Vagina (tissue), 2 donors: ENCODE results near the gene NPC1L1. TPM values are rescaled to one million over a fixed set of nuclear protein-coding genes. Genes with fewer than 3 reads are reported as not detected.

Experiments
- DNase-seq, 2 donors: peaks; one replicate each; pipeline ENCODE4 v3.0.0-alpha.2; 2017; ENCODE audit errors: extremely low spot score in 2 of 2
- H3K27ac ChIP-seq: fragments of 200-600 bp; sonication (generic); one replicate; pipeline ENCODE4 v1.5.1; 2019
- H3K27me3 ChIP-seq: fragments of 200-600 bp; sonication (generic); one replicate; pipeline ENCODE4 v1.5.1; 2019
- H3K36me3 ChIP-seq, 2 donors: fragments of 200-600 bp; sonication (generic); one replicate each; pipeline ENCODE4 v1.5.1; 2017 to 2019
- H3K4me1 ChIP-seq: fragments of 200-600 bp; sonication (generic); one replicate; pipeline ENCODE4 v1.5.1; 2019
- H3K4me3 ChIP-seq, 2 donors: fragments of 200-600 bp; sonication (generic); 1 replicate in 1 of 2; 2 replicates in 1 of 2; pipeline ENCODE4 v1.5.1; 2016 to 2019
- H3K9me3 ChIP-seq: fragments of 200-600 bp; sonication (generic); one replicate; pipeline ENCODE4 v1.5.1; 2019
- POLR2A ChIP-seq, 2 donors: fragments of 450-650 bp; IDR thresholded peaks; one replicate each; pipeline ENCODE4 v1.6.1; 2017; ENCODE audit warnings: antibody characterized with exemption in 2 of 2, mild to moderate bottlenecking in 2 of 2, moderate library complexity in 2 of 2
- POLR2AphosphoS5 ChIP-seq, 2 donors: sonication (generic); formaldehyde crosslinking; IDR thresholded peaks; one replicate each; pipeline ENCODE4 v1.9.0; 2017; ENCODE audit warnings: antibody characterized with exemption in 2 of 2, mild to moderate bottlenecking in 2 of 2, low read depth in 1 of 2; ENCODE audit not compliant: insufficient read depth in 1 of 2
- intact Hi-C: fragments of 100-400 bp; cut with DNase I; formaldehyde crosslinking; loops from one replicate; pipeline ENCODE4 v1.15.1; 2023
- total RNA-seq: library from RNA; depleted of rRNA; stranded (reverse); fragments of >200 nt; gene quantifications from one replicate; pipeline ENCODE4 v1.2.3, GENCODE V29; 2016
- TF ChIP-seq, protein P1 (sequence below), 3 experiments: fragments of 450-650 bp in 2 of 3; fragments of 200-600 bp in 1 of 3; sonication (generic) in 1 of 3; IDR thresholded peaks; one replicate each; pipeline ENCODE4 v1.5.1; 2017 to 2019; ENCODE audit warnings: antibody characterized with exemption in 3 of 3, mild to moderate bottlenecking in 2 of 3, moderate library complexity in 2 of 3

Gene NPC1L1
- total RNA-seq, 1 donor from 2014 or later = 0.49 TPM

DNA sequence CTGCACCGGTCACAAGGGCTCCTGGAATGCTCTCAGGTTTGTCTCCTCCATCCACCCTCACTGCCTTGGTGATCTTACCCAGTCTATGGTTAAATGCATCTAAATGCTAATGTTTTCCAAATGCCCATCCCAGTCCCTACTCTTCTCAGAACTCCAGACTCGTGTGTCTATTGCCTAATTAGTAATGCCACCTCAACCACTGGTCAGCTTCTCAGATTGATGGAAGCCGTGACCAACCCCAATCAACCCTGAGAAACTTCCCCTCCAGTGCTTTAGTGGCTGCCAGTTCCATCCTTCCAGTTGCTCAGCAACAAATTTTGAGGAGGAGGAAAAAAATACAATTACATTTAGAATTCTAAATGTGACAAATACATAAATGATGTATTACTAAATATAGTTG is 69.3 kb downstream of the NPC1L1 start:
- H3K4me3 ChIP-seq = no peak overlapping the region
- TF ChIP-seq POLR2AphosphoS5 (IDR thresholded peaks at IDR 0.05; ENCODE audit: insufficient read depth in 1 of 2, low read depth in 1 of 2) = no peak
- TF ChIP-seq, protein P1, sequence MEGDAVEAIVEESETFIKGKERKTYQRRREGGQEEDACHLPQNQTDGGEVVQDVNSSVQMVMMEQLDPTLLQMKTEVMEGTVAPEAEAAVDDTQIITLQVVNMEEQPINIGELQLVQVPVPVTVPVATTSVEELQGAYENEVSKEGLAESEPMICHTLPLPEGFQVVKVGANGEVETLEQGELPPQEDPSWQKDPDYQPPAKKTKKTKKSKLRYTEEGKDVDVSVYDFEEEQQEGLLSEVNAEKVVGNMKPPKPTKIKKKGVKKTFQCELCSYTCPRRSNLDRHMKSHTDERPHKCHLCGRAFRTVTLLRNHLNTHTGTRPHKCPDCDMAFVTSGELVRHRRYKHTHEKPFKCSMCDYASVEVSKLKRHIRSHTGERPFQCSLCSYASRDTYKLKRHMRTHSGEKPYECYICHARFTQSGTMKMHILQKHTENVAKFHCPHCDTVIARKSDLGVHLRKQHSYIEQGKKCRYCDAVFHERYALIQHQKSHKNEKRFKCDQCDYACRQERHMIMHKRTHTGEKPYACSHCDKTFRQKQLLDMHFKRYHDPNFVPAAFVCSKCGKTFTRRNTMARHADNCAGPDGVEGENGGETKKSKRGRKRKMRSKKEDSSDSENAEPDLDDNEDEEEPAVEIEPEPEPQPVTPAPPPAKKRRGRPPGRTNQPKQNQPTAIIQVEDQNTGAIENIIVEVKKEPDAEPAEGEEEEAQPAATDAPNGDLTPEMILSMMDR (IDR thresholded peaks at IDR 0.05) = no peak
- no peak for TF ChIP-seq POLR2A (IDR thresholded peaks at IDR 0.05)
- peaks cover 0 to 23% of the 10 kb centered on the region in 2 donors for H3K36me3 ChIP-seq
- intact Hi-C loops = no loop called here
- peaks cover 25% of the 10 kb centered on the region for H3K4me1 ChIP-seq
- no peak overlapping the region for H3K27ac ChIP-seq
- no peaks in the 10 kb centered on the region for H3K27me3 ChIP-seq
- H3K9me3 ChIP-seq = no peaks in the 10 kb centered on the region
- DNase-seq = no peak

DNA sequence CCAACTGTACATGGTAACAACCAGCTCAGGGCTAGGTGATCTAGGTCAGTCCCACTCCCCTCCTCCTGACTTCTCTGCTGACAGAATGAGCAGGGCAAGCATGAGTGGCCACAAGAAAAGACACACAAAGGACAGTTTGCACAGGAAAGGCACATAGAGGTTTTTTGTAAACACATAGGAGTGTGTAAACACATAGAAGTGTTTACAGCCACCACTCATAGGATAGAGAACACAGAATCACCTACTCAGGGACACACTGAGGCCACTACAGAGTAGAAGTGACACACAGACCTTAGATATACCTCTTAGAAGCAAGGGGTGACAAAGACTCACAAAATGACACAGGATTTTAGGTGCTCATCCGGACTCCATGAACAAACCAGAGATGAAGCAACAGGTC is 69.7 kb downstream of the NPC1L1 start:
- Histone ChIP-seq H3K27ac (no peak overlapping the region), H3K36me3 (peaks cover 0 to 23% of the 10 kb centered on the region in 2 donors), H3K9me3 (no peaks in the 10 kb centered on the region), H3K4me3 (no peak overlapping the region), H3K27me3 (no peaks in the 10 kb centered on the region), H3K4me1 (peaks cover 25% of the 10 kb centered on the region)
- DNase-seq = no peak
- TF ChIP-seq POLR2AphosphoS5 (IDR thresholded peaks at IDR 0.05; ENCODE audit: insufficient read depth in 1 of 2, low read depth in 1 of 2) (no peak), POLR2A (IDR thresholded peaks at IDR 0.05) (no peak)
- TF ChIP-seq, protein P1 (IDR thresholded peaks at IDR 0.05) = no peak
- intact Hi-C loops = no loop called here

DNA sequence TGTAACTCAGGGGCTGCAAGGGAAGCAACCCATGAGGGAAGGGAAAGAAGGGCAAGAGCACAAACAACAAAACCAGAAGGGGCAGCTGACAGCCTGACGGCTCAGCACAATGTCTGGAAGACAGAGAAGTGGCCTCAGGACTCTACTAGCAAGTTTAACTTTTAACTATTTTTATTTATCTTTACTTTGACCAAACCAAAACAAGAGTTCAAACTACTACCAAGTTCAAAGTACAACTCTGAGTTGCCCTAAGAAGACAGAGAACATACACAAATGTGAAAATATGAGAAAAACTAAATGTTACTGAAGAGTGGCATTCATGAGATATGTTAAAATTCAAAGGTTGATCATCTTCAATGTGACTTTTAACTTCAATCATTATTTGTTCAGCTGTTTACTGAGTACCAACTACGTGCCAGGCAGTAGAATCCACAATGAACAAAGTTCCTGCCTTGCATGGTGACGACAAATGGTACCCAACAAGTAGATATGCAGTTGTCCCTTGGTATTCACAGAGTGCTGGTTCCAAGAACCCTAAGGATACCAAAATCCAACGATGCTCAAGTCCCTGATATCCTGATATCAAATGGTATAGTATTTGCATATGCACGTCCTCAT is 70.4 kb downstream of the NPC1L1 start:
- no peak overlapping the region for H3K4me3 ChIP-seq
- H3K4me1 ChIP-seq = peaks cover 25% of the 10 kb centered on the region
- intact Hi-C loops = no loop called here
- no peaks in the 10 kb centered on the region for H3K9me3 ChIP-seq
- TF ChIP-seq POLR2A (IDR thresholded peaks at IDR 0.05) = no peak
- TF ChIP-seq POLR2AphosphoS5 (IDR thresholded peaks at IDR 0.05; ENCODE audit: insufficient read depth in 1 of 2, low read depth in 1 of 2) = no peak
- TF ChIP-seq, protein P1 (IDR thresholded peaks at IDR 0.05) = no peak
- no peak for DNase-seq
- H3K36me3 ChIP-seq = peaks cover 0 to 16% of the 10 kb centered on the region in 2 donors
- H3K27ac ChIP-seq = no peak overlapping the region
- H3K27me3 ChIP-seq = no peaks in the 10 kb centered on the region

DNA sequence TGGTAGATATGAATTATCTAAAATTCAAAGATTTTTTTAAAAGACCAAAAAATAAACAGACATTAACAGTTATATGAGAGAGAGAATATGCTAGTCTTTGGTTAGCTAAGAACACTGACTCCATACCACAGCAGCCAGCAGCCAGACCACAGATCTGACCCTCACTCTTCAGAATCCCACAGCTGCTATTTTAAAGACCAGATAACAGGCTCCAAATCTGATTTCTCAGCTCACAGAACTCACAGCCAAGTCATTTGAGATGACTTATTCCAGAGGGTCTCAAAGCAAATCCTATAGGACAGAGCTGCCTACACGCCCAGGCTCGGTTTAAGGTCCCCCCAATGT is 71.0 kb downstream of the NPC1L1 start:
- H3K36me3 ChIP-seq = peaks cover 0 to 11% of the 10 kb centered on the region in 2 donors

More for the DNA sequence above, 71.0 kb downstream of the NPC1L1 start:
- intact Hi-C loops = no loop called here
- H3K27me3 ChIP-seq = no peaks in the 10 kb centered on the region
- no peaks in the 10 kb centered on the region for H3K9me3 ChIP-seq
- DNase-seq = no peak
- H3K27ac ChIP-seq = no peak overlapping the region
- H3K4me1 ChIP-seq = peaks cover 25% of the 10 kb centered on the region
- H3K4me3 ChIP-seq = no peak overlapping the region
- TF ChIP-seq POLR2A (IDR thresholded peaks at IDR 0.05) (no peak), POLR2AphosphoS5 (IDR thresholded peaks at IDR 0.05; ENCODE audit: insufficient read depth in 1 of 2, low read depth in 1 of 2) (no peak)
- TF ChIP-seq, protein P1 (IDR thresholded peaks at IDR 0.05) = no peak
